Uterus (tissue), 4 donors: ENCODE data around the gene RBM14. TPM values are rescaled to one million over a fixed set of nuclear protein-coding genes. Genes with fewer than 3 reads are reported as not detected.
"Not testable (repeated sequence)": the region's sequence is repeated elsewhere in the genome, so short reads cannot be mapped to it uniquely, and the experiment has no call there.

Experiments
- DNase-seq, 2 donors: peaks; one replicate each; pipeline ENCODE4 v3.0.0-alpha.2; 2019 to 2020
- H3K27ac ChIP-seq, 2 donors: fragments of 200-600 bp; sonication (generic); 1 replicate in 1 of 2; 2 replicates in 1 of 2; pipeline ENCODE4 v1.5.1; 2016 to 2018
- H3K27me3 ChIP-seq, 2 donors: fragments of 200-600 bp; sonication (generic); one replicate each; pipeline ENCODE4 v1.5.1; 2018 to 2019; ENCODE audit warnings: control low read depth in 1 of 2
- H3K36me3 ChIP-seq, 2 donors: fragments of 200-600 bp; sonication (generic); one replicate each; pipeline ENCODE4 v1.5.1; 2019; ENCODE audit warnings: control low read depth in 1 of 2
- H3K4me1 ChIP-seq, 2 donors: fragments of 200-600 bp; sonication (generic); one replicate each; pipeline ENCODE4 v1.5.1; 2018 to 2019; ENCODE audit warnings: control low read depth in 1 of 2
- H3K4me3 ChIP-seq, 2 donors: fragments of 200-600 bp; sonication (generic); 1 replicate in 1 of 2; 2 replicates in 1 of 2; pipeline ENCODE4 v1.5.1; 2018 to 2019; ENCODE audit warnings: mild to moderate bottlenecking in 1 of 2
- H3K9me3 ChIP-seq, 2 donors: fragments of 200-600 bp; sonication (generic); one replicate each; pipeline ENCODE4 v1.5.1; 2019; ENCODE audit warnings: control low read depth in 1 of 2
- POLR2A ChIP-seq, 2 donors: fragments of 450-650 bp; IDR thresholded peaks; one replicate each; pipeline ENCODE4 v1.6.1; 2016; ENCODE audit warnings: antibody characterized with exemption in 2 of 2, mild to moderate bottlenecking in 1 of 2, moderate library complexity in 1 of 2
- intact Hi-C: fragments of 100-400 bp; cut with DNase I; formaldehyde crosslinking; loops from one replicate; pipeline ENCODE4 v1.15.1; 2023; ENCODE audit warnings: low total_unique reads
- total RNA-seq, 4 donors: library from RNA; depleted of rRNA in 3 of 4; stranded (reverse); fragments of >200 nt in 3 of 4; gene quantifications; one replicate each; pipeline versions ENCODE4 v1.1.0 to v1.2.4, GENCODE V29; 2014 to 2023
- TF ChIP-seq, protein P1 (sequence below), 4 experiments: fragments of 200-600 bp in 2 of 4; fragments of 450-650 bp in 2 of 4; sonication (generic) in 2 of 4; IDR thresholded peaks; one replicate each; pipeline ENCODE4 v1.5.1; 2016 to 2019; ENCODE audit warnings: antibody characterized with exemption in 4 of 4, mild to moderate bottlenecking in 2 of 4, moderate library complexity in 1 of 4
- donor health status: DM: yes; HTN: yes; CAD: no.

The RBM14 gene
- total RNA-seq, 4 donors from 2014 or later: 15.1 to 86.4 (median 53.2) TPM

DNA sequence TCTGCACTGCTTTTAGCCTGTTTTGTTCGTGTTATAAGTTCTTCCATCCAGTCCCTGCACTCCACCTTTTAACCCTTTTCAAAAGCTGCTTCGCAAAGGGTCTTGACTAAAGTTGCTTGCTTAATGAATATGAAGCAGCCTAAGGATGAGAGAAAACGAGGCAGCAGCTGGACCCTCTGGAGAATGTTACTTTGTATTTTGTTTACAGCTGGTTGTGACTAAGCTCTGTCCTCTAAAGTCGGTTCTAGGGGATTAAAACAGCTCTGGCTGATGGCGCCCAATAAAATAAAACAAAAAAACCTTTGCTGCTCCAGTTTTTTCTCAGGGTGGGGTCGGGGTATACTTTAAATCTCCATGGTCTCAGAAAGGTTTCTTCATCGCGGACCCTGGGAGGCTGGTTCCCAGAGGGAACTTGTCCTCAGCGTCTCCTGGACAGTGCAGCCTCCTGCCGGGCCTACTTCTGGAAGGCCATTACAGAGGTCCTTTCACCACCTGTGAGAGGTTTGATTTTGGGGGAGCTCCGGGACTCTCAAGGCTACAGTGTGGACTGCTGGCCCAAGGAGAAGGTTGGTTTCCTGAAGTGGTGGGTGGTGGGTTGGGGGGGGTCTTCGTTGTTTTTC is 21.2 kb downstream of the RBM14 start:
- H3K27me3 ChIP-seq: no peaks in the 10 kb centered on the region
- no peaks in the 10 kb centered on the region for H3K9me3 ChIP-seq
- intact Hi-C loops: no loop called here
- H3K4me1 ChIP-seq: peaks cover 23 to 35% of the 10 kb centered on the region in 2 donors
- H3K36me3 ChIP-seq: no peaks in the 10 kb centered on the region
- peak overlapping the region; percentile 75 to 77 for H3K27ac ChIP-seq
- H3K4me3 ChIP-seq: peak overlapping the region; percentile 39 to 81
- DNase-seq: no peak
- no peak for TF ChIP-seq POLR2A (IDR thresholded peaks at IDR 0.05)
- TF ChIP-seq, protein P1, sequence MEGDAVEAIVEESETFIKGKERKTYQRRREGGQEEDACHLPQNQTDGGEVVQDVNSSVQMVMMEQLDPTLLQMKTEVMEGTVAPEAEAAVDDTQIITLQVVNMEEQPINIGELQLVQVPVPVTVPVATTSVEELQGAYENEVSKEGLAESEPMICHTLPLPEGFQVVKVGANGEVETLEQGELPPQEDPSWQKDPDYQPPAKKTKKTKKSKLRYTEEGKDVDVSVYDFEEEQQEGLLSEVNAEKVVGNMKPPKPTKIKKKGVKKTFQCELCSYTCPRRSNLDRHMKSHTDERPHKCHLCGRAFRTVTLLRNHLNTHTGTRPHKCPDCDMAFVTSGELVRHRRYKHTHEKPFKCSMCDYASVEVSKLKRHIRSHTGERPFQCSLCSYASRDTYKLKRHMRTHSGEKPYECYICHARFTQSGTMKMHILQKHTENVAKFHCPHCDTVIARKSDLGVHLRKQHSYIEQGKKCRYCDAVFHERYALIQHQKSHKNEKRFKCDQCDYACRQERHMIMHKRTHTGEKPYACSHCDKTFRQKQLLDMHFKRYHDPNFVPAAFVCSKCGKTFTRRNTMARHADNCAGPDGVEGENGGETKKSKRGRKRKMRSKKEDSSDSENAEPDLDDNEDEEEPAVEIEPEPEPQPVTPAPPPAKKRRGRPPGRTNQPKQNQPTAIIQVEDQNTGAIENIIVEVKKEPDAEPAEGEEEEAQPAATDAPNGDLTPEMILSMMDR (IDR thresholded peaks at IDR 0.05): no peak

DNA sequence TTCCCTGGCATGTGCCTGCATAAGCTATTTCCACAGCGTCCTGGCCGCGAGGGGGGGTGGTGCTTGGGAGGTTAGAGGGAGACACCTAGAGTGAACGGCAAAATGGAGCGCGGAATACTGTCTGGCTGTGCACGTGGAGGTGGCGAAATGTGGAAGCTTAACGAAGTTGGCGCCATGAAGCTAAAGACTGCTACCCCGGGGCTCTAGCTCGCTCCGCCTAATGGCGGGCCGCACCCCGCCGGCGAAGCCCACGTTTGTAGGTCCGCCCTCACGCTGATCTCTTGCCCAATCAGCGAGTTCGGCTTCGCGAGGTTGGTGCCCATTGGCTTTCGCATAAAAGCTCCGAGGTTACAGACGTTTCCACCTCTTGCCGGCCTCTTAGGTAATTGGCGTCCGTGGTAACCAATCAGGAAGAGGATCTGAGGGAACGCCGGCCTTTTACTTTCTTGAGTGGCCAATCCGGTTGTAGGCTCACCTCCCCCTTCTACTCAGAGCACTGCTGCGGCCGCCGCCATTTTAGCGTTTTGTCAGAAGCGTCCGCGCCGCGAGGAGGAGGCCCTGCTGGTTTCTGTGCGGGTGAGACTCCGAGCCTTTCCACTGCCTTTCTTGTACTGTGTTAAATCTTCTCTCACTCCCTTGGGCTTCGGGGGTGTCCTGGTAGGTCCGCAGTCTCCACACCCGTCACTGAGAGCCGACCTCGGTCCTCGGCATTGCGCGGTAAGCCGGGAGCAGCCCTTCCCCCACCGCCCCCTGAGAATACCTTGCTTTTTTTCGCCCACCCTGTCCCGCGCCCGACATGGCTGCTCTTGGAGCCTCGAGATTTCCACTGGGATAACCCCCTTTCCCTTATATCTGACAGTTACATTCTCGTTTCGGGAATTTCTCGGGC is 22.0 kb downstream of the RBM14 start, which contains the start of gene RBM4:
Gene RBM4, plus strand, starts transcription at position 527 of the 889 bp plus-strand sequence. CDS start 1,009 bp downstream, outside the sequence.
- DNase-seq: peak; percentile 97 to 99
- no peaks in the 10 kb centered on the region for H3K9me3 ChIP-seq
- intact Hi-C loops: no loop called here
- H3K36me3 ChIP-seq: no peaks in the 10 kb centered on the region
- H3K27ac ChIP-seq: peak within 1 kb of the TSS; percentile 85 to 93
- no peaks in the 10 kb centered on the region for H3K27me3 ChIP-seq
- peaks cover 27 to 42% of the 10 kb centered on the region in 2 donors for H3K4me1 ChIP-seq
- H3K4me3 ChIP-seq: peak within 1 kb of the TSS; percentile 81
- TF ChIP-seq, protein P1 (IDR thresholded peaks at IDR 0.05): peak in 1 of 4 experiments; percentile 1
- peak; percentile 90 to 94 for TF ChIP-seq POLR2A (IDR thresholded peaks at IDR 0.05)

DNA sequence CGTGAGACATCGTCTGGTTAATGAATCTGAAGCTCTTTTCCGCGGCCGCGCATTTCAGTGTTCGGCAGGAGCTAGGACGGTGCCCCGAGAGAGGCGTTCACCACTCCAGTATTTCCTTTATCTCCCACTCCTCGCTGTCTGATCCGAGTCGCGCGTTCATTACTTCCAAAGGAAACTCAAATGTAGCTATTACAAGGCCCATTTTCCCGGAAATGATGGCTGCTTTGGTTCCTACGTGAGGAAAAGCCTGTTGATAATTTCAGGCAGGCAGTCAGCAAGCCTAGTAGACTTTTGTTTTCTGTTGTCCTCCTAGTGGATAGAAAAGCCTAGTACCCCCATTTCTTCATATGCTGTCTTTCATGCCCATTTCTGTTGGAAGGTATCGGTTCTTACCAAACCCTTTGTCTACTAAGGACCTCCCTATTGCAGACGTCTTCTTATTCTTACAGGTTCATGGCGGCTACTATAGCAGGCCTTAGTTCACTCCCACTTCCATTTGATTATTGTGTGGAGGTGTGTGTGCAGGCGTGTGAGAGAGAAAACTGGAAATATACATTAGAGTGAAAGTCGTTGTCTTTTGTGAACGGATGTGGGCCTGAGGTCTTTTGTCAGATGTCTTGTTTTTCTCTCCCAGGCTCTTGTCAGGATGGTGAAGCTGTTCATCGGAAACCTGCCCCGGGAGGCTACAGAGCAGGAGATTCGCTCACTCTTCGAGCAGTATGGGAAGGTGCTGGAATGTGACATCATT is 22.8 kb downstream of the RBM14 start:
- peak overlapping the region; percentile 85 to 93 for H3K27ac ChIP-seq
- H3K9me3 ChIP-seq: no peaks in the 10 kb centered on the region
- DNase-seq: no peak
- H3K27me3 ChIP-seq: no peaks in the 10 kb centered on the region
- peaks cover 33 to 50% of the 10 kb centered on the region in 2 donors for H3K4me1 ChIP-seq
- peak overlapping the region; percentile 81 for H3K4me3 ChIP-seq
- TF ChIP-seq, protein P1 (IDR thresholded peaks at IDR 0.05): no peak
- no peak for TF ChIP-seq POLR2A (IDR thresholded peaks at IDR 0.05)
- no peaks in the 10 kb centered on the region for H3K36me3 ChIP-seq
- intact Hi-C loops: no loop called here

DNA sequence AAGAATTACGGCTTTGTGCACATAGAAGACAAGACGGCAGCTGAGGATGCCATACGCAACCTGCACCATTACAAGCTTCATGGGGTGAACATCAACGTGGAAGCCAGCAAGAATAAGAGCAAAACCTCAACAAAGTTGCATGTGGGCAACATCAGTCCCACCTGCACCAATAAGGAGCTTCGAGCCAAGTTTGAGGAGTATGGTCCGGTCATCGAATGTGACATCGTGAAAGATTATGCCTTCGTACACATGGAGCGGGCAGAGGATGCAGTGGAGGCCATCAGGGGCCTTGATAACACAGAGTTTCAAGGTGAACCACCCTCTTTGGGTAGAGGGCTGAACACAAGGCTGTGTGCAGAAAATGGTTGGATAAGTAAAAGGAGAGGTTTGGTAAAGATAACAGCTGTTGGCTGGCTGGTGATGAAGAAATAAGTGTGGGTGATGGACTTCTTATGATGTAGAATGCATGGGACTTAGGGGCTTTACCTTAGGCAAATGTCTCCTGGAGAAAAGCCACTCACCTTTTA is 23.4 kb downstream of the RBM14 start:
- Histone ChIP-seq H3K27ac (peak overlapping the region in 1 of 2 donors; percentile 93), H3K4me1 (peaks cover 33 to 51% of the 10 kb centered on the region in 2 donors), H3K4me3 (peak overlapping the region; percentile 81)
- DNase-seq, H3K9me3 ChIP-seq, H3K36me3 ChIP-seq, intact Hi-C loops, H3K27me3 ChIP-seq: not testable (repeated sequence)

DNA sequence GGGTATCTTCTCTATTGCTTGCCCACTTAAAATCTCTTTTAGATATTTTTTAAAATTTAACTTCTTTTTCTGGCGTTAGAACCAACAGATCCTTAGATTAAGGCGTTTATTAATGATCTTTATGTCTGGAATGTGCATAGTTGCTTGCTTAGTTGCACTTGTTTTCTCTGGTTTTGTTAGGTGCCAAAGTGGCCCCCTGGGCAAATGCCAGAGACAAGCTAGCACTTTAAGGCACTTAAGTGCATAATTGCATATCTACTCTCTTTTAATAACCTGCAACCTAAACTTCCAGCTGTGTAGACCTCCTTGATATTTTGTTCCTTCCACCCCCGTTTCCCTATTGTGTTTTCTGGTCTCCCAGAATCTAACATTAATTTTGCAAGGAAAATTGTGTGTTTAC is 25.4 kb downstream of the RBM14 start:
- intact Hi-C loops: no loop called here
- DNase-seq: no peak
- Histone ChIP-seq H3K27me3 (no peaks in the 10 kb centered on the region), H3K27ac (peak overlapping the region in 1 of 2 donors; percentile 20), H3K9me3 (no peaks in the 10 kb centered on the region), H3K4me1 (peaks cover 33 to 57% of the 10 kb centered on the region in 2 donors), H3K36me3 (no peaks in the 10 kb centered on the region), H3K4me3 (peak overlapping the region in 1 of 2 donors; percentile 8)
- TF ChIP-seq, protein P1 (IDR thresholded peaks at IDR 0.05): no peak
- no peak for TF ChIP-seq POLR2A (IDR thresholded peaks at IDR 0.05)
